Activated gamma-delta T cell treated with Interleukin-2 at 50 U/mL for 16 hours (primary cell): ENCODE measurements around the gene GABRR3.

ENCODE experiments used
- DNase-seq: peaks from one replicate; pipeline ENCODE4 v3.0.0-alpha.2; 2020

The GABRR3 gene

GRCh38 chr3:97954228-97954827 is 80.8 kb downstream of the GABRR3 start:
- no peak for DNase-seq

DNA sequence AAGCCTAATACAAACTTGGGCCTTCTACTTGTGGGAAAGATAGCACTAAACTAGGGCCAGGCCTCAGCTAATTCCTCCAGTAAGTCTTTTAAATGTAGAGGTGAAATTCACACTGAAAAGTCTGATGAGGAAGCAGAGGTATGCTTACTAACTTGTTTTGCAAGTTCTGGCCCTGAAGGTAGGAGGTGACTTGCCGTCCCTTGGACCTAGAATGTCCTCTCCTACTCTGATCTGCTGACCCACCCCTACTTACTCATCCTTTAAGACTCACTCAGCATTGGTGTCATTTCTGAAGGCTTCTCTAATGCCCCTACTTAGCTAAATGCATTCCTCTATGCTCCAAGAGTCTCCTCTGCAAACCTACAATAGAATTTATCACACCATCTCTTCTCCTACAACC is 82.2 kb downstream of the GABRR3 start:
- DNase-seq = no peak

- no peak for DNase-seq
Measured at GRCh38 chr3:97952280-97952679, 82.8 kb downstream of the GABRR3 start.

DNA sequence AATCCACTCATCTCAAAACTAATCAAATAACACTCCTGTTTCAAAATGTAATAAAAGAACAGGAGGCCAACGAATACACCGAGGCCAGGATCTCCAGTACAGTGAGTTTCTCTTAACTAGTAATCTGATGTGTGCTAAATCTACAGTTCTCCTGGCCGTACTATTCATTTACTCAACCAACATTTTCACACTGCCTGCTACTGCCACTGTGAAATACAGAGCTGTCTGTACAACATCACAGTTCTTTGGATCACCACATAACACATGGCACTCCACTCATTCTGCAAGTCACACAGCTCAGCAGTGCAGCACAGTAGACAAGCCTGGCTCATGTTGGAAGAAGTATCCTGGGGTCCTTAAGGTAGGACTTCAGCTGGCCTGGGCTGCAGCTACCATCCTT is 84.8 kb downstream of the GABRR3 start:
- no peak for DNase-seq

DNA sequence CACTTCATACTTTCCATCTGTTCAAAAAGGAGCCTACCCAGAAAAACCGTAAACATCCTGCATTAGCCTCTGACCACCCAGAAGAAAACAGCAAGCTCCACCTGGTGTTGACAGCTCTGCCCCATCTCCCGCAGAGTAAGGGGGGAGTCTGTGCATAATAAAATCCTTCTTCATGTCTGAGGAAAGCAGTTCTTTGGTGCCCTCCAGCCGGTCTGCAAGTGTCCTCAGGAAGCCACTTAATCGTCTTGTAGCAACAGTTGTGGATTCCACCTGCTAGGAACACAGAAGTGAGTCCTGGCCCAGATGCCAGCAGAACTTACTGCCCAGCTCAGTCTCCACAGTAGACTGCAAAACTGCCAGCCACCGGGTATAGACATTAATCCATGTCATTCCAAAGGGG is 85.4 kb downstream of the GABRR3 start:
- no peak for DNase-seq

DNA sequence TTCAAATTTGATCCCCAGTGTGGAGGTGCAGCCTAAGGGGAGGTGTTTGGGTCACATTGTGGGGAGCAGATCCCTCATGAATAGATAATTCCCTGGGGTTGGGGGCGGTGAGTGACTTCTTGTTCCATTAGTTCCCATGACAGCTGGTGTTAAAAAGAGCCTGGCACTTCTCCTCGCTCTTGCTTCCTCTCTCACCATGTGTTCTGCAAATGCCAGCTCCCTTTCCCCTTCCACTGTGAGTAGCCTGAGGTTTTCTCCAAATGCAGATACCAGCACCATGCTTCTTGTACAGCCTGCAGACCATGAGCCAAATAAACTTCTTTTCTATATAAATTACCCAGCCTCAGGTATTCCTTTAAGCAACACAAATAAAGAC is 86.0 kb downstream of the GABRR3 start:
- no peak for DNase-seq

GRCh38 chr3:97948351-97949109 is 86.6 kb downstream of the GABRR3 start:
- DNase-seq = no peak

DNA sequence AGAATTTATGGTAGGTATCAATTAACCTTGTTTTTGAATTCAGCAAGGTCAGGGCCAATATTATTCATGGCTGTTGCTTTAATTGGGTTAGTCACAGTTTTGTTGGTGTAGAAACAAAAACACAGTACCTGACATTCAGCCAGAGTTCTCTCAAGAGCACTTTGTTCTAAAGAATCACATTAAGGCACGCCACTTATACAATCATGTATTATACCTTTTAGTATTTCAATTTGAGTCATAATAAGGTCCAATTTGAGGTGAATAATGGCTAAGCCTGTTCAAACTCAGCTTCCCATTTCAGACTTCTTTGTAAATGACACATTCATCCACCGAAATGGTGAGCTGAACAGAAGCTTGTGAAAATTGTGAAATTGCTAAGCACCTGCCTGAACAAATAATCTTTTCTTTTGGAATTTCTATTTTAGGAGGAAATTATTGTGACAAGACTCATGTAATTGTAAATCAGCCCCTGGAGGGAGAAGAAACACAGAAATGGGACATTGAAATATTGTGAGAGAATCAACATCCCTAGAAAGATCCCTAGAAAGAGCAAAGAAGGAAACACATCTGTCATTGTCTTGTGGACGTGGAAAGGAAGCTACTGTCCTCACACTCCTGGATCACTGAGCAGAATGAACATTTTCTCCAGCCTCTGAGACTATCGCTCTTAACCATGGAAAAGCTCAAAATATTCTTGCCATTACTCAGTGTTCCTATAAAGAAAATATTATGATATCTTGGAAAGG is 92.1 kb downstream of the GABRR3 start:
- DNase-seq = no peak

- DNase-seq = no peak
Measured at GRCh38 chr3:97940034-97940433, 95.1 kb downstream of the GABRR3 start.

GRCh38 chr3:97939401-97939800 is 95.7 kb downstream of the GABRR3 start:
- DNase-seq = no peak

DNA sequence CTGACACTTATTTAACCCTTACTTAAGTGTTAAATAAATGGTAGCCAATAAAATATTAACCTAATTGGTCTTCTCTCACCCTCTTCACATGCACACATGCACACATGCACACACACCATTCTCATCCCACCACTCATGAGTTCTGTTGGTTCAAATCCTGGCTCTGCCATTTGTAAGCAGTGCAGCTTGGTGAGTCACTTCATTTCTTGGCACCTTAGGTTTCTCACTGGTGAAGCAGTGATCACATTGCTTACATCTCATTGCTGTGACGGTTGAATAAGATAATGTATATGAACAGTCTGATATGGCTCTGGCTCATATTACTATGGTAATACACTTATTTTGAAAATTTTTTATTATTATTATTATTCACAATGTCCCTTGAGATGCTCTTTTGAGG is 96.7 kb downstream of the GABRR3 start:
- DNase-seq = no peak

GRCh38 chr3:97937205-97937604 is 97.9 kb downstream of the GABRR3 start:
- no peak for DNase-seq

GRCh38 chr3:97935842-97936241 is 99.3 kb downstream of the GABRR3 start:
- no peak for DNase-seq
